Panc1 (cell line): Measurements from ENCODE around the gene DSCAM. TPM values are rescaled to one million over a fixed set of nuclear protein-coding genes. Genes with fewer than 3 reads are reported as not detected.

ENCODE experiments used
- ATAC-seq: fragments of 200-7000 bp; cut with Tn5 transposase; 2 replicates; pipeline ENCODE4 v1.9.1; 2020; ENCODE audit warnings: mild to moderate bottlenecking, moderate library complexity
- BruUV-seq: library from RNA; stranded (reverse); fragments of 400-500 nt; replicated peaks from 2 replicates; lab custom pipeline; 2021; lab: Mats Ljungman, UMichigan
- CTCF ChIA-PET: fragments of 300-600 bp; sonication (Branson Sonifier 250); formaldehyde crosslinking; loops from one replicate; lab custom pipeline; 2022; ENCODE audit warnings: antibody characterized with exemption; lab: Charles Lee
- POLR2A ChIA-PET: fragments of 300-600 bp; sonication (Branson Sonifier 250); formaldehyde crosslinking; loops from one replicate; lab custom pipeline; 2022; ENCODE audit warnings: antibody characterized with exemption; lab: Charles Lee
- DNase-seq: peaks from one replicate; pipeline ENCODE4 v3.0.0-alpha.2; 2010; ENCODE audit warnings: low read depth, low spot score
- H3K27ac ChIP-seq: 2 replicates; pipeline ENCODE4 v1.5.1; 2011; ENCODE audit warnings: mild to moderate bottlenecking, low read length, inconsistent platforms
- H3K27me3 ChIP-seq: fragments of 200-500 bp; sonication (Bioruptor generic); 2 replicates; pipeline ENCODE4 v1.6.0; 2014; ENCODE audit warnings: low read length, inconsistent platforms; ENCODE audit not compliant: control insufficient read depth, insufficient read depth
- H3K36me3 ChIP-seq: fragments of 200-500 bp; sonication (Bioruptor generic); 2 replicates; pipeline ENCODE4 v1.5.1; 2014; ENCODE audit warnings: inconsistent platforms, mild to moderate bottlenecking, low read length, moderate library complexity; ENCODE audit not compliant: control insufficient read depth, insufficient read depth
- H3K4me1 ChIP-seq: 2 replicates; pipeline ENCODE4 v1.5.1; 2011; ENCODE audit warnings: inconsistent platforms, mild to moderate bottlenecking, low read length, moderate library complexity; ENCODE audit not compliant: control insufficient read depth, insufficient read depth
- H3K4me3 ChIP-seq, 2 experiments: 2 replicates each; pipeline ENCODE4 v1.5.1; 2011 to 2012; ENCODE audit warnings: low read depth in 2 of 2, low read length in 2 of 2, mild to moderate bottlenecking in 2 of 2, inconsistent platforms in 1 of 2, moderate library complexity in 1 of 2
- H3K9me3 ChIP-seq: fragments of 200-500 bp; sonication (Bioruptor generic); 2 replicates; pipeline ENCODE4 v1.5.1; 2014; ENCODE audit warnings: low read depth, mild to moderate bottlenecking, inconsistent platforms, low read length, moderate library complexity; ENCODE audit not compliant: control insufficient read depth, insufficient read depth
- POLR2AphosphoS5 ChIP-seq: IDR thresholded peaks from 2 replicates; pipeline ENCODE4 v1.6.1; 2012; ENCODE audit warnings: mild to moderate bottlenecking, low read depth, low read length, moderate library complexity
- SIN3A ChIP-seq: IDR thresholded peaks from 2 replicates; pipeline ENCODE4 v1.6.1; 2012; ENCODE audit warnings: low read depth, mild to moderate bottlenecking, low read length, moderate library complexity, borderline replicate concordance; ENCODE audit not compliant: insufficient read depth
- TCF7L2 ChIP-seq: IDR thresholded peaks from 2 replicates; pipeline ENCODE4 v1.6.1; 2011; ENCODE audit warnings: mild to moderate bottlenecking, low read depth, low read length, inconsistent platforms
- in situ Hi-C: cut with HindIII; loops from 2 replicates; pipeline ENCODE4 v1.10.0; 2016; ENCODE audit warnings: low sequenced_read_pairs, low pct_unique_long_range_greater_than_20kb
- intact Hi-C: fragments of 100-400 bp; cut with micrococcal nuclease; formaldehyde crosslinking; loops from one replicate; pipeline ENCODE4 v1.10.0; 2022; ENCODE audit not compliant: unreplicated experiment
- total RNA-seq: library from RNA; stranded (reverse); gene quantifications from one replicate; pipeline ENCODE4 v1.2.1, GENCODE V29; 2021; ENCODE audit not compliant: unreplicated experiment
- TF ChIP-seq, protein P1 (sequence below), 2 experiments: IDR thresholded peaks; 2 replicates each; pipeline ENCODE4 v1.6.1; 2011 to 2012; ENCODE audit warnings: low read depth in 2 of 2, control low read depth in 1 of 2, low read length in 1 of 2, mild to moderate bottlenecking in 1 of 2, moderate library complexity in 1 of 2; ENCODE audit not compliant: insufficient read depth in 1 of 2
- TF ChIP-seq, protein P2 (sequence below): fragments of 450-650 bp; IDR thresholded peaks from 2 replicates; pipeline ENCODE4 v1.5.1; 2017; ENCODE audit warnings: mild to moderate bottlenecking

The DSCAM gene
- total RNA-seq, 1 experiment from 2014 or later, result not detected

DNA sequence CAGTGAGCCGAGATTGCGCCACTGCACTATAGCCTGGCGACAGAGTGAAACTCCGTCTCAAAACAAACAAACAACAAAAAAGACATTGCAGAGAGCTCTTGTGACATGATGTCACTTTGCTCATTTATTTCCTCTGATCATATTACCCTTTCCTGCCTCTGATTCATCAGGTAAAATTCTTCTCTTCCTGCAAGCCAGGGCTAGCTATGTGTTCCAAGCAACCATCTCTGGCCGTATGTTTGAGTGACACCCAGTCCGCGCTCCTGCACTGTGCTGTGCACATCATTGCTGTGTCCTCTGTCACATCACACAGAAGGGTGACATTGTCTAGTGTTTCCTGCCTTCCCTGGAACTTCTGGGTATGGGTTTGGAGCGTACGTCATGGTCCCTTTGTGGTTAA, 728.4 kb downstream of the DSCAM start:
- CTCF ChIA-PET, result interaction anchor here (2.1 kb wide), 1 partner anchor 330 kb away, joined by 9 read pairs; no protein-coding TSS in a partner anchor
- Histone ChIP-seq H3K27me3 (no peaks in the 10 kb centered on the region; the same call in 1 of the 2 replicates), H3K4me3 (no peak overlapping the region), H3K27ac (no peak overlapping the region), H3K36me3 (no peaks in the 10 kb centered on the region), H3K9me3 (no peaks in the 10 kb centered on the region), H3K4me1 (no peaks in the 10 kb centered on the region)
- in situ Hi-C loops, result no loop called here
- no TSS peak for BruUV-seq
- ATAC-seq (no peak), DNase-seq (no peak)
- intact Hi-C loops, result loop anchor here (2.0 kb wide), 1 partner anchor 252 kb away; the partner anchor contains the start of gene PCP4
- POLR2A ChIA-PET, result no interaction called here
- TF ChIP-seq, protein P1, sequence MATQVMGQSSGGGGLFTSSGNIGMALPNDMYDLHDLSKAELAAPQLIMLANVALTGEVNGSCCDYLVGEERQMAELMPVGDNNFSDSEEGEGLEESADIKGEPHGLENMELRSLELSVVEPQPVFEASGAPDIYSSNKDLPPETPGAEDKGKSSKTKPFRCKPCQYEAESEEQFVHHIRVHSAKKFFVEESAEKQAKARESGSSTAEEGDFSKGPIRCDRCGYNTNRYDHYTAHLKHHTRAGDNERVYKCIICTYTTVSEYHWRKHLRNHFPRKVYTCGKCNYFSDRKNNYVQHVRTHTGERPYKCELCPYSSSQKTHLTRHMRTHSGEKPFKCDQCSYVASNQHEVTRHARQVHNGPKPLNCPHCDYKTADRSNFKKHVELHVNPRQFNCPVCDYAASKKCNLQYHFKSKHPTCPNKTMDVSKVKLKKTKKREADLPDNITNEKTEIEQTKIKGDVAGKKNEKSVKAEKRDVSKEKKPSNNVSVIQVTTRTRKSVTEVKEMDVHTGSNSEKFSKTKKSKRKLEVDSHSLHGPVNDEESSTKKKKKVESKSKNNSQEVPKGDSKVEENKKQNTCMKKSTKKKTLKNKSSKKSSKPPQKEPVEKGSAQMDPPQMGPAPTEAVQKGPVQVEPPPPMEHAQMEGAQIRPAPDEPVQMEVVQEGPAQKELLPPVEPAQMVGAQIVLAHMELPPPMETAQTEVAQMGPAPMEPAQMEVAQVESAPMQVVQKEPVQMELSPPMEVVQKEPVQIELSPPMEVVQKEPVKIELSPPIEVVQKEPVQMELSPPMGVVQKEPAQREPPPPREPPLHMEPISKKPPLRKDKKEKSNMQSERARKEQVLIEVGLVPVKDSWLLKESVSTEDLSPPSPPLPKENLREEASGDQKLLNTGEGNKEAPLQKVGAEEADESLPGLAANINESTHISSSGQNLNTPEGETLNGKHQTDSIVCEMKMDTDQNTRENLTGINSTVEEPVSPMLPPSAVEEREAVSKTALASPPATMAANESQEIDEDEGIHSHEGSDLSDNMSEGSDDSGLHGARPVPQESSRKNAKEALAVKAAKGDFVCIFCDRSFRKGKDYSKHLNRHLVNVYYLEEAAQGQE (IDR thresholded peaks at IDR 0.05; ENCODE audit: insufficient read depth in 1 of 2, low read depth in 2 of 2, low read length in 1 of 2), result no peak
- TF ChIP-seq, protein P2, sequence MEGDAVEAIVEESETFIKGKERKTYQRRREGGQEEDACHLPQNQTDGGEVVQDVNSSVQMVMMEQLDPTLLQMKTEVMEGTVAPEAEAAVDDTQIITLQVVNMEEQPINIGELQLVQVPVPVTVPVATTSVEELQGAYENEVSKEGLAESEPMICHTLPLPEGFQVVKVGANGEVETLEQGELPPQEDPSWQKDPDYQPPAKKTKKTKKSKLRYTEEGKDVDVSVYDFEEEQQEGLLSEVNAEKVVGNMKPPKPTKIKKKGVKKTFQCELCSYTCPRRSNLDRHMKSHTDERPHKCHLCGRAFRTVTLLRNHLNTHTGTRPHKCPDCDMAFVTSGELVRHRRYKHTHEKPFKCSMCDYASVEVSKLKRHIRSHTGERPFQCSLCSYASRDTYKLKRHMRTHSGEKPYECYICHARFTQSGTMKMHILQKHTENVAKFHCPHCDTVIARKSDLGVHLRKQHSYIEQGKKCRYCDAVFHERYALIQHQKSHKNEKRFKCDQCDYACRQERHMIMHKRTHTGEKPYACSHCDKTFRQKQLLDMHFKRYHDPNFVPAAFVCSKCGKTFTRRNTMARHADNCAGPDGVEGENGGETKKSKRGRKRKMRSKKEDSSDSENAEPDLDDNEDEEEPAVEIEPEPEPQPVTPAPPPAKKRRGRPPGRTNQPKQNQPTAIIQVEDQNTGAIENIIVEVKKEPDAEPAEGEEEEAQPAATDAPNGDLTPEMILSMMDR, result no peak
- TF ChIP-seq TCF7L2, result no peak
- TF ChIP-seq SIN3A, result no peak
- TF ChIP-seq POLR2AphosphoS5, result no peak

- TF ChIP-seq, protein P1 (IDR thresholded peaks at IDR 0.05; ENCODE audit: insufficient read depth in 1 of 2, low read depth in 2 of 2, low read length in 1 of 2), result no peak
- TF ChIP-seq TCF7L2 (no peak), POLR2AphosphoS5 (no peak), SIN3A (no peak)
- TF ChIP-seq, protein P2, result no peak
- in situ Hi-C loops, result no loop called here
- POLR2A ChIA-PET, result interaction anchor here (0.7 kb wide), 1 partner anchor 1006 kb away, joined by 5 read pairs; no protein-coding TSS in a partner anchor
Measured at GRCh38 chr21:40117236-40117635, 729.7 kb downstream of the DSCAM start.

More at GRCh38 chr21:40117236-40117635, 729.7 kb downstream of the DSCAM start:
- no peaks in the 10 kb centered on the region for H3K9me3 ChIP-seq
- DNase-seq (no peak), ATAC-seq (no peak)
- H3K27ac ChIP-seq, result no peak overlapping the region
- H3K4me3 ChIP-seq, result no peak overlapping the region
- intact Hi-C loops, result no loop called here
- no peaks in the 10 kb centered on the region for H3K4me1 ChIP-seq
- no peaks in the 10 kb centered on the region for H3K36me3 ChIP-seq
- no TSS peak for BruUV-seq
- no peaks in the 10 kb centered on the region; the same call in 1 of the 2 replicates for H3K27me3 ChIP-seq
- CTCF ChIA-PET, result no interaction called here
